KOPT-K1 (cell line): ENCODE measurements around the gene SOCS1.

ENCODE experiments used
- H3K27ac ChIP-seq: fragments of 200-600 bp; sonication (generic); 2 replicates; pipeline ENCODE4 v1.5.1; 2016; ENCODE audit warnings: antibody characterized with exemption, mild to moderate bottlenecking, low read depth, low read length; ENCODE audit not compliant: poor library complexity, severe bottlenecking
- H3K36me3 ChIP-seq: fragments of 200-600 bp; sonication (generic); 2 replicates; pipeline ENCODE4 v1.5.1; 2017; ENCODE audit warnings: antibody characterized with exemption, mild to moderate bottlenecking, low read length, moderate library complexity; ENCODE audit not compliant: insufficient read depth
- H3K9me3 ChIP-seq: fragments of 200-600 bp; sonication (generic); 2 replicates; pipeline ENCODE4 v1.5.1; 2017; ENCODE audit warnings: antibody characterized with exemption, low read length, mild to moderate bottlenecking; ENCODE audit not compliant: insufficient read depth, poor library complexity, severe bottlenecking

Gene SOCS1

GRCh38 chr16:11258553-11259492 lies 2.8 kb upstream of the SOCS1 start:
- Histone ChIP-seq H3K9me3 (no peaks in the 10 kb centered on the region), H3K36me3 (peaks cover 18% of the 10 kb centered on the region), H3K27ac (peak overlapping the region; percentile 45)

- peak overlapping the region; percentile 92 for H3K27ac ChIP-seq
- H3K9me3 ChIP-seq, result no peaks in the 10 kb centered on the region
- H3K36me3 ChIP-seq, result peaks cover 33% of the 10 kb centered on the region
Measured at GRCh38 chr16:11257131-11257938, 1.3 kb upstream of the SOCS1 start.

GRCh38 chr16:11256661-11257130 lies 692 bp upstream of the SOCS1 start:
- Histone ChIP-seq H3K27ac (peak overlapping the region; percentile 92), H3K36me3 (peaks cover 39% of the 10 kb centered on the region), H3K9me3 (no peaks in the 10 kb centered on the region)

DNA sequence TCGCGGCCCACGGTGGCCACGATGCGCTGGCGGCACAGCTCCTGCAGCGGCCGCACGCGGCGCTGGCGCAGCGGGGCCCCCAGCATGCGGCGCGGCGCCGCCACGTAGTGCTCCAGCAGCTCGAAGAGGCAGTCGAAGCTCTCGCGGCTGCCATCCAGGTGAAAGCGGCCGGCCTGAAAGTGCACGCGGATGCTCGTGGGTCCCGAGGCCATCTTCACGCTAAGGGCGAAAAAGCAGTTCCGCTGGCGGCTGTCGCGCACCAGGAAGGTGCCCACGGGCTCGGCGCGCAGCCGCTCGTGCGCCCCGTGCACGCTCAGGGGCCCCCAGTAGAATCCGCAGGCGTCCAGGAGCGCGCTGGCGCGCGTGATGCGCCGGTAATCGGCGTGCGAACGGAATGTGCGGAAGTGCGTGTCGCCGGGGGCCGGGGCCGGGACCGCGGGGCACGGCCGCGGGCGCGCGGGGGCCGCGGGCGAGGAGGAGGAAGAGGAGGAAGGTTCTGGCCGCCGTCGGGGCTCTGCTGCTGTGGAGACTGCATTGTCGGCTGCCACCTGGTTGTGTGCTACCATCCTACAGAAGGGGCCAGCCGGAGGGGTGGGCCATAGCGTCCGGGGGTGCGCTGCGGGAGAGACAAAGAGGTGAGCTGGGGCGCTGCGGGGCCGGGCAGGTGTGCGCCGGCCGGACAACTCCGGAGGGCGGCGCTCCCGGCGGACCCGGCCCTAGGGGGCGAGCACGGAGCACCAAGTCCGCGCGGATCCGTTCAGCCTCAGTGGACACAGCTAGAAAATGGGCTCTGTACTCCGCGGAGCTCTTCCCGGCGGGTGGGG lies 879 bp downstream of the SOCS1 start:
- H3K9me3 ChIP-seq, result no peaks in the 10 kb centered on the region

DNA sequence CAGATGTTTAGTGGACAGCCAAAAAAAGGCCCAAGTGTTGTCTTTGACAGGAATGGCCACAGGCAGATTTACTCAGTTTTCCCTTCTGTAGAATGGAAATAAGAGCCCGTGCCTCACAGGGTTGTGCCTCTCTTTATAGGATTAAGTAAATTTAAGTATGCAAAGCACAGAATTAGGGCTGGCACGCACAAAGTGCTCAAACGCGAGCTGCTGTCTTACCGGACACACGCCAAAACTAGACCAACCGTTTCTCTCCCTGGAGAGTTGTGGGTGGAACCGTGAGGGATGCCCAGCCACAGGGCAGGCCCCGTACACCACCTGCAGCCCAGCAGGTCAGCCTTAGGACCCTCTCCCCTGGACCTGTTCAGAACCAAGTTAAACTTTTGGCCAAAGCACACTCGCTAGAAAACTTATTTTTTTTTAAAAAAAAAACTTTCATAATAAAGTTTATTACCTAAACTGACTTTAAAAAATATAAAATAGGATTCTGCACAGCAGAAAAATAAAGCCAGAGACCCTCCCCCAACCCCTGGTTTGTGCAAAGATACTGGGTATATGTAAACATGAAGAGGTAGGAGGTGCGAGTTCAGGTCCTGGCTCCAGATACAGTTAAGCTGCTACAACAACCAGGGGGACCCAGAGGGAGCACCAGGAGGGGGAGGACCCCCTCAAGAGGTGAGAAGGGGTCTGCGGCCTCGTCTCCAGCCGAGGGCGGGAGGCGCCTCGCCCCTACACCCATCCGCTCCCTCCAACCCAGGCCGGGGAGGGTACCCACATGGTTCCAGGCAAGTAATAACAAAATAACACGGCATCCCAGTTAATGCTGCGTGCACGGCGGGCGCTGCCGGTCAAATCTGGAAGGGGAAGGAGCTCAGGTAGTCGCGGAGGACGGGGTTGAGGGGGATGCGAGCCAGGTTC lies 1.8 kb downstream of the SOCS1 start:
- Histone ChIP-seq H3K27ac (peak overlapping the region; percentile 92), H3K36me3 (peaks cover 62% of the 10 kb centered on the region), H3K9me3 (no peaks in the 10 kb centered on the region)

More for the DNA sequence above, 879 bp downstream of the SOCS1 start:
- Histone ChIP-seq H3K36me3 (peaks cover 54% of the 10 kb centered on the region), H3K27ac (peak overlapping the region; percentile 92)

DNA sequence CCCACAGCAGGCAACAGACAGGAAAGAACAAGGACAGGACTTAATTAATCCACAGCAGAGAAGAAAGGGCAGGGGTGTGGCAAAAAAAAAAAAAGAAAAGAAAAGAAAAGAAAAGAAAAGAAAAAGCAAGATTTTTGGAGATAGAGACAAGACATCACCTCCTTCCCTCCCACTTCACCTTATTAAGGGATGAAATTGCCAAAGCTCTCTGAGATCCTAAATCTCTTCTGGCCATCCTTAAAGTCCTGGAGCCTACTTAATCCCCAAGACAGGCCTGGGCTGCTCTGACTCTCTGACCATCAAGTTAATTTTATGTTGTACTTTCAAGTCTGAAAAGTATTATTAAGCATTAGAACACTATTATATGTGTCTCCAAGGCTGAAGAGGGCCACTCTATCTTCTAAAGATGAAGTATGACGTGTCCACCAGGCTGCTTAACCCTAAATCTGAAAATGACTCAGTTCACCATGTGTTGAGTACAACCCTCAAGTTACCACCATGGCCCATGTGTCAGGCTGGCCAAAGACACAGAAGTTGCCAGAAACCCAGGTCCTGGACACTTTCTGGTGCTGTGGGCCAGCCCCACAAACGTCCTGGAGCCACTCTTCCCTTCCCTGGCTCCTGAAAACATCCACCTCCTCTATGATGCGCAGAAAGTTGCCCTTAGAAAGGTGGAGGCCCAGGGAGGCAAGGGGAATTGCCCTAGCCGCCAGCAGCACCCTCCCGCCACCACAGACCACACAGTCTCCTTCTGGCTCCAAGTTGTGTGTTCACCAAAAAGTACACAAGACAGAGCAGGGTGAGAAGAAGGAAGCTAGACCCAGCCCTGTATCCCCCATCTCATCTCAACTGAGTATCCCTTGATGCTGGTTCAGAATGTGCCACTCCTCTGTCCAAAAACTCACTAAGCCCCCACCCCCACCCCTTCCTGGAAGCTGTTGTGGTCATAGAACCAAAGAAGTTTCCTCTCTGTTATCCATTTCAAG lies 2.7 kb downstream of the SOCS1 start:
- peaks cover 68% of the 10 kb centered on the region for H3K36me3 ChIP-seq
- H3K27ac ChIP-seq, result peak overlapping the region; percentile 92
- no peaks in the 10 kb centered on the region for H3K9me3 ChIP-seq

DNA sequence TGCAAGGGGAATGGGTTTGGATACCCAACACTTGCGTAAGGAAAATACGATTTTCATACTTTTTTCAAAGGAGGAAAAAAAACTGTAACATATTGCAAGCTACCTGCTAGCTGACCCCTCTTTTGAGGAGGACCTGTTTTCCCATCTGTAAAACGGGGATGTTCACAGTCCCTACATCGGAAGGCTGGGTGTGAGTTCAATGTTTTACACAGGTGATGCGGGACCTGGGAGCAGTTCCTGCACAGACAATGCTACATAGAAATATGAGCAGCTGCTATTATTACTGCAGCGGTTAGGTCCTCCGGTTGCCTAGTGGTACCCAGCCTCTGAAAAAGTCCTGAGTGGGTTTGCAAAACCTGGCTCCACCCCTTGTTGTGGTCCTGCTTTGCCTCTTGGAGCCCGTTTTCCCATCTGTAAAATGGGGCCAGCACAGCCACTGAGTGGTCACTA lies 3.5 kb downstream of the SOCS1 start:
- Histone ChIP-seq H3K27ac (peak overlapping the region; percentile 92), H3K9me3 (no peaks in the 10 kb centered on the region), H3K36me3 (peaks cover 76% of the 10 kb centered on the region)

DNA sequence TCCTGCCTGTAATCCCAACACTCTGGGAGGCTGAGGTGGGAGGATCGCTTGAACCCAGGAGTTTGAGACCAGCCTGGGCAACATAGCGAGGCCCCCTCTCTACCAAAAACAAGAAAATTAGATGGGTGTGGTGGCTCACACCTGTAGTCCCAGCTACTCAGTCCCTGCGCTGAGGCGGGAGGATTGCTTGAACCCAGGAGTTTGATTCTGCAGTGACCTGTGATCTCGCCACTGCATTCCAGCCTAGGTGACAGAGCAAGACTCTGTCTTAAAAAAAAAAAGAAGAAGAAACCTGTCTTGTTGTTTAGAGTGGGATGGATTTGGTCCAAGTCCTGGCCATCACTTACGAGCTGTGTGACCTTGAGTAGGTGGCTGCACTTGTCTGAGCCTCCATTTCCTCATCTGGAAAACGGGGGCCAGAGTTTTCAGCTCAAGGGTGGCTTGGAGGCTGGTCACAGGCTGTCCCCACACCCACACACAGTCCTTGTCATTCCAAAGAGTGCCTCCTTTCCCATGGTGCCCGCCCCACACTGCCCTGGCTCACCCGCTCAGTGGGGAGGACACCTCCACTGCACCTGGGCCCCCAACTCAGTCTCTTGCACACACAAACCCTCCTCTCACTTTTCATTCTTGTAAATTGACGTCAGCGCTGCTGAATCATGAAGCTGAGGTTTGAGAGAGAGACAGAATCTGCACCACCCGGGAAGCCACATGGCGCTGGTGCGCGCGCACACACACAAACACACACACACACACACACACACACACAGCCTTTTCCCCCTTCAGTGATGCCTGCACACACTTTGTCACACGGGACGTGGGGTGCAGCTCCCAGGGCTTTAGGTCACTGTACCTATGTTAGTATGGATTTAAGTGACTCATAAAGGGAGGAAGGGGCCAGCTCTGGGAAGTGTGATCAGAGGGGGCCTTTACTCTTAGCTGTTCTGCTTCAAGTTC lies 4.2 kb downstream of the SOCS1 start:
- H3K9me3 ChIP-seq, result no peaks in the 10 kb centered on the region
- H3K27ac ChIP-seq, result peak overlapping the region; percentile 92
- H3K36me3 ChIP-seq, result peaks cover 76% of the 10 kb centered on the region

GRCh38 chr16:11250786-11251524 lies 5.0 kb downstream of the SOCS1 start:
- Histone ChIP-seq H3K36me3 (peaks cover 76% of the 10 kb centered on the region), H3K27ac (peak overlapping the region; percentile 92), H3K9me3 (no peaks in the 10 kb centered on the region)

- H3K36me3 ChIP-seq, result peaks cover 72% of the 10 kb centered on the region
Measured at GRCh38 chr16:11250091-11250785, 5.8 kb downstream of the SOCS1 start.

More at GRCh38 chr16:11250091-11250785, 5.8 kb downstream of the SOCS1 start:
- peak overlapping the region; percentile 92 for H3K27ac ChIP-seq
- no peaks in the 10 kb centered on the region for H3K9me3 ChIP-seq
